Right lobe of liver (tissue), 6 donors: ENCODE data around the gene SLC24A3. TPM values are rescaled to one million over a fixed set of nuclear protein-coding genes. Genes with fewer than 3 reads are reported as not detected.

Source experiments
- ATAC-seq, 4 donors: fragments of 200-7000 bp; cut with Tn5 transposase; one replicate each; pipeline ENCODE4 v1.9.1; 2020; ENCODE audit warnings: mild to moderate bottlenecking in 4 of 4, moderate library complexity in 4 of 4
- DNase-seq, 3 donors: peaks; one replicate each; pipeline ENCODE4 v3.0.0-alpha.2; 2020
- H3K27ac ChIP-seq, 3 donors: fragments of 200-600 bp; one replicate each; pipeline ENCODE4 v1.8.0; 2022
- H3K27me3 ChIP-seq, 2 donors: fragments of 200-600 bp; one replicate each; pipeline ENCODE4 v1.8.0; 2022
- H3K36me3 ChIP-seq, 4 donors: fragments of 200-600 bp; sonication (generic) in 1 of 4; one replicate each; pipeline versions ENCODE4 v1.5.1 to v1.8.0; 2017 to 2022; ENCODE audit warnings: control low read depth in 1 of 4
- H3K4me1 ChIP-seq, 4 donors: fragments of 200-600 bp; sonication (generic) in 1 of 4; one replicate each; pipeline versions ENCODE4 v1.5.1 to v1.8.0; 2017 to 2022; ENCODE audit warnings: control low read depth in 1 of 4
- H3K4me3 ChIP-seq, 3 donors: fragments of 200-600 bp; one replicate each; pipeline ENCODE4 v1.8.0; 2022
- H3K9me3 ChIP-seq, 4 donors: fragments of 200-600 bp; sonication (generic) in 1 of 4; one replicate each; pipeline versions ENCODE4 v1.5.1 to v1.8.0; 2017 to 2022; ENCODE audit warnings: control low read depth in 1 of 4
- POLR2A ChIP-seq: fragments of 450-650 bp; IDR thresholded peaks from one replicate; pipeline ENCODE4 v1.6.1; 2017; ENCODE audit warnings: antibody characterized with exemption, mild to moderate bottlenecking
- WGBS: methylation state at CpG from one replicate; pipeline ENCODE4 v1.1.6; 2018; ENCODE audit warnings: low coverage, low lambda C conversion rate; ENCODE audit not compliant: insufficient coverage; ENCODE audit errors: missing lambda C conversion rate; 5-methylcytosine and 5-hydroxymethylcytosine counted together
- intact Hi-C, 2 donors: fragments of 100-400 bp; cut with DNase I; formaldehyde crosslinking; loops; one replicate each; pipeline versions ENCODE4 v1.11.2 to v1.14.1; 2022
- total RNA-seq, 6 experiments: library from RNA; depleted of rRNA in 2 of 6; stranded (reverse); fragments of >200 nt in 2 of 6; fragmentation: NEBNext Ultra II Directional in 3 of 6; extraction: Animal tissue kit (Norgen Biotek cat#: 25700) in 3 of 6; gene quantifications; one replicate each; pipeline versions ENCODE4 v1.1.0 to v1.2.4, GENCODE V29; 2016 to 2023
- TF ChIP-seq, protein P1 (sequence below), 4 donors: fragments of 200-600 bp in 3 of 4; fragments of 450-650 bp in 1 of 4; IDR thresholded peaks; one replicate each; pipeline versions ENCODE4 v1.5.1 to v1.8.0; 2016 to 2022; ENCODE audit warnings: antibody characterized with exemption in 4 of 4, mild to moderate bottlenecking in 2 of 4
- donor health status: DM: no; HTN: yes; CAD: no.
- donor health status: DM: no; HTN: no; CAD: no.
- donor health status: DM: no; HTN: no; CAD: no.
- donor health status: DM: no; HTN: yes; CAD: no.
- donor health status: DM: no; HTN: yes; CAD: no.

The SLC24A3 gene
- total RNA-seq, 6 experiments from 2014 or later: 0.06 to 0.49 (median 0.27) TPM

- TF ChIP-seq, protein P1, sequence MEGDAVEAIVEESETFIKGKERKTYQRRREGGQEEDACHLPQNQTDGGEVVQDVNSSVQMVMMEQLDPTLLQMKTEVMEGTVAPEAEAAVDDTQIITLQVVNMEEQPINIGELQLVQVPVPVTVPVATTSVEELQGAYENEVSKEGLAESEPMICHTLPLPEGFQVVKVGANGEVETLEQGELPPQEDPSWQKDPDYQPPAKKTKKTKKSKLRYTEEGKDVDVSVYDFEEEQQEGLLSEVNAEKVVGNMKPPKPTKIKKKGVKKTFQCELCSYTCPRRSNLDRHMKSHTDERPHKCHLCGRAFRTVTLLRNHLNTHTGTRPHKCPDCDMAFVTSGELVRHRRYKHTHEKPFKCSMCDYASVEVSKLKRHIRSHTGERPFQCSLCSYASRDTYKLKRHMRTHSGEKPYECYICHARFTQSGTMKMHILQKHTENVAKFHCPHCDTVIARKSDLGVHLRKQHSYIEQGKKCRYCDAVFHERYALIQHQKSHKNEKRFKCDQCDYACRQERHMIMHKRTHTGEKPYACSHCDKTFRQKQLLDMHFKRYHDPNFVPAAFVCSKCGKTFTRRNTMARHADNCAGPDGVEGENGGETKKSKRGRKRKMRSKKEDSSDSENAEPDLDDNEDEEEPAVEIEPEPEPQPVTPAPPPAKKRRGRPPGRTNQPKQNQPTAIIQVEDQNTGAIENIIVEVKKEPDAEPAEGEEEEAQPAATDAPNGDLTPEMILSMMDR (IDR thresholded peaks at IDR 0.05): no peak
- TF ChIP-seq POLR2A: no peak
- H3K36me3 ChIP-seq: no peaks in the 10 kb centered on the region
- H3K4me1 ChIP-seq: no peaks in the 10 kb centered on the region
- no peaks in the 10 kb centered on the region for H3K27me3 ChIP-seq
- WGBS: 54% methylated on average over 5 of the region's 5 CpGs
- DNase-seq (no peak), ATAC-seq (peak; percentile 54 to 97 (median 76))
- no peak overlapping the region for H3K4me3 ChIP-seq
- no peak overlapping the region for H3K27ac ChIP-seq
- no peaks in the 10 kb centered on the region for H3K9me3 ChIP-seq
- intact Hi-C loops: no loop called here
Observed at GRCh38 chr20:19652591-19653026, 440.2 kb downstream of the SLC24A3 start.

DNA sequence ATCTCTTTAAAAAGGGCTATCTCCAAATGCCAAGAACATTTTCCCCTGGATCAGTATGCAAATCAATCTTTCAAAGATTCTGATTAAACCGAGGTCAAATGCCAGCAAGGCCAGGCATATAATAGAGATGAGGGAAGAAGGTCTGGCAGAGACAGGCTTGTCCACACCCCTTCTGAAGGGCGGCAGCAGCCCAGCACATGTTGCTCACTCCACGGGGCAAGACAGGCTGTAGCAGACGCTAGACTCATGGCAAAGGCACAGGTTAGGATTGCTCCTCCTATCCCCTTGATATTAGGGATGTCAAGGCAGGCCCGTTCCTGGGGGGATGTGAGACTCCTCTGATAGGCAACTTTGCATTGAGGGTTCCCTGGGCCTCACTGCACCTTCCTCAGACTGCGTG, 440.9 kb downstream of the SLC24A3 start:
- 50% methylated on average over 1 of the region's 6 CpGs for WGBS
- Histone ChIP-seq H3K36me3 (no peaks in the 10 kb centered on the region), H3K4me1 (no peaks in the 10 kb centered on the region), H3K9me3 (no peaks in the 10 kb centered on the region), H3K27ac (no peak overlapping the region), H3K27me3 (no peaks in the 10 kb centered on the region), H3K4me3 (no peak overlapping the region)
- intact Hi-C loops: no loop called here
- DNase-seq (no peak), ATAC-seq (peak in 1 of 4 donors; percentile 16)
- no peak for TF ChIP-seq POLR2A
- TF ChIP-seq, protein P1 (IDR thresholded peaks at IDR 0.05): no peak

DNA sequence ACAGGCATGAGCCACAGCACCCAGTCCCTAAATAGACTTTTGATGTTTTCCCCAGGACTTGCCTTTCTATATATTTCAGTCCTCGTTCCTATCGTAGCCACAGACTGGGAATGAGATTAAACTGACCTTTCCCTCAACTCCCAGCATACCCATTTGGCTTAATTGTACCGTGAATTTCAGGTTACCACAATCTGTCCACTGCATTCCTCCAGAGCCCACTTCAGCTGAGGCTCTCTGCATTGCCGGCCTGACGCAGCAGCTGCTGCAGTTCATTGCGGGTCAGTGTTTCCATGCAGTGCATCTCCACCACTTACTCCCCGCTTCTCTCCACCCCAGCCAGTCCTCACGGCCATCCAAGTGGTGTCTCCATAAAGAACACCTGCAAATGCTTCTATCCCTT, 442.5 kb downstream of the SLC24A3 start:
- Histone ChIP-seq H3K27ac (no peak overlapping the region), H3K4me1 (no peaks in the 10 kb centered on the region), H3K9me3 (no peaks in the 10 kb centered on the region), H3K4me3 (no peak overlapping the region), H3K36me3 (no peaks in the 10 kb centered on the region), H3K27me3 (no peaks in the 10 kb centered on the region)
- intact Hi-C loops: no loop called here
- DNase-seq (no peak), ATAC-seq (no peak)
- TF ChIP-seq POLR2A: no peak
- TF ChIP-seq, protein P1 (IDR thresholded peaks at IDR 0.05): no peak
- 96% methylated on average over 5 of the region's 8 CpGs for WGBS

DNA sequence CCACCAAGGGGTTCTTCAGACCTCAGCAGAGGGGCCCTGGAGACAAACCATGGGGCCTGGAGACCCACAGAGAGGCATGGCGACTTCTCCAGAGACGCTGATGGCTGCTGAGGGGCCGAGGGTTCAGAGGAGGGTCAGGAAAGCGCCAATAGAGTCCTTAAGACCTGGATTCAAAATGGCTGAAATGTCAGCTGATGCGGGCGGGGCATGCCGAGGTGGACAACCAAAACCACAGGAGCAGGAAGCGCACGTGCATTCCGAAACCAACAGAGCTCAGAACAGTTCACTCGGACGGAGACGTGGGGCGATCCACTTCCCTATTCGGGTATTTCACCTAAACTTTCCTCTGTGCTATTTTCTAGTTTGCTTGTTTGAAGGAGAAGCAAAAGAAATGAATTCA, 445.7 kb downstream of the SLC24A3 start:
- Histone ChIP-seq H3K27ac (no peak overlapping the region), H3K9me3 (no peaks in the 10 kb centered on the region), H3K36me3 (no peaks in the 10 kb centered on the region), H3K4me1 (no peaks in the 10 kb centered on the region), H3K4me3 (no peak overlapping the region), H3K27me3 (no peaks in the 10 kb centered on the region)
- TF ChIP-seq, protein P1 (IDR thresholded peaks at IDR 0.05): no peak
- DNase-seq (no peak), ATAC-seq (no peak)
- 69% methylated on average over 11 of the region's 15 CpGs for WGBS
- intact Hi-C loops: no loop called here

GRCh38 chr20:19659448-19659847, 447.0 kb downstream of the SLC24A3 start:
- 37% methylated on average over 7 of the region's 7 CpGs for WGBS
- ATAC-seq: peak in 1 of 4 donors; percentile 70
- no peak overlapping the region for H3K4me3 ChIP-seq
- H3K27me3 ChIP-seq: no peaks in the 10 kb centered on the region
- H3K4me1 ChIP-seq: no peaks in the 10 kb centered on the region
- intact Hi-C loops: no loop called here
- H3K9me3 ChIP-seq: no peaks in the 10 kb centered on the region
- no peak for DNase-seq
- H3K27ac ChIP-seq: no peak overlapping the region
- no peaks in the 10 kb centered on the region for H3K36me3 ChIP-seq
- TF ChIP-seq, protein P1 (IDR thresholded peaks at IDR 0.05): no peak
- no peak for TF ChIP-seq POLR2A
